GM12875 (cell line): ENCODE results near the gene NIPAL3.

Experiments used
- H3K4me3 ChIP-seq: one replicate; pipeline ENCODE4 v1.5.1; 2011; ENCODE audit warnings: low read depth, low read length, control low read depth
- TF ChIP-seq, protein P1 (sequence below): IDR thresholded peaks from 2 replicates; pipeline ENCODE4 v1.5.1; 2011; ENCODE audit warnings: low read depth, mild to moderate bottlenecking, control low read depth, inconsistent platforms, low read length, moderate library complexity, borderline replicate concordance; ENCODE audit not compliant: insufficient read depth

Gene NIPAL3

DNA sequence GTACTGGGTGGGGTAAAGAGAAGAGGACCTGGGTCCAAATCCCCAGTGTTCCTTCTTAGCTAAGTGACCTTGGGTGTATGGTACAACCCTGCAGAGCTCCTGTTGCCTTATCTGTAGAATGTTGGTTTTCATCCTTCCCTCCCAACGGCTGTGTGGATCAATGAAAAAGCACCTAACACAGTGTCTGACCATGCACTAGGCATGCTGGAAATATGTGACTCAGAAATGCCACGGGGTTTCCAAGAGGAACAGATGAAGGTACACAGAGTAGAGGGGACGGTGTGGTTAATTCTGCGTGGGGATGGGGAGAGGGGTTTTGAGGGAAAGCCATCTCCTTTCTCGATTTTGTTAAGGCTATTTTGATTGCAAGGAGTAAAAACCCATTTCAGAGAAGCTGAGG lies 8.6 kb downstream of the NIPAL3 start:
- TF ChIP-seq, protein P1, sequence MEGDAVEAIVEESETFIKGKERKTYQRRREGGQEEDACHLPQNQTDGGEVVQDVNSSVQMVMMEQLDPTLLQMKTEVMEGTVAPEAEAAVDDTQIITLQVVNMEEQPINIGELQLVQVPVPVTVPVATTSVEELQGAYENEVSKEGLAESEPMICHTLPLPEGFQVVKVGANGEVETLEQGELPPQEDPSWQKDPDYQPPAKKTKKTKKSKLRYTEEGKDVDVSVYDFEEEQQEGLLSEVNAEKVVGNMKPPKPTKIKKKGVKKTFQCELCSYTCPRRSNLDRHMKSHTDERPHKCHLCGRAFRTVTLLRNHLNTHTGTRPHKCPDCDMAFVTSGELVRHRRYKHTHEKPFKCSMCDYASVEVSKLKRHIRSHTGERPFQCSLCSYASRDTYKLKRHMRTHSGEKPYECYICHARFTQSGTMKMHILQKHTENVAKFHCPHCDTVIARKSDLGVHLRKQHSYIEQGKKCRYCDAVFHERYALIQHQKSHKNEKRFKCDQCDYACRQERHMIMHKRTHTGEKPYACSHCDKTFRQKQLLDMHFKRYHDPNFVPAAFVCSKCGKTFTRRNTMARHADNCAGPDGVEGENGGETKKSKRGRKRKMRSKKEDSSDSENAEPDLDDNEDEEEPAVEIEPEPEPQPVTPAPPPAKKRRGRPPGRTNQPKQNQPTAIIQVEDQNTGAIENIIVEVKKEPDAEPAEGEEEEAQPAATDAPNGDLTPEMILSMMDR = no peak

DNA sequence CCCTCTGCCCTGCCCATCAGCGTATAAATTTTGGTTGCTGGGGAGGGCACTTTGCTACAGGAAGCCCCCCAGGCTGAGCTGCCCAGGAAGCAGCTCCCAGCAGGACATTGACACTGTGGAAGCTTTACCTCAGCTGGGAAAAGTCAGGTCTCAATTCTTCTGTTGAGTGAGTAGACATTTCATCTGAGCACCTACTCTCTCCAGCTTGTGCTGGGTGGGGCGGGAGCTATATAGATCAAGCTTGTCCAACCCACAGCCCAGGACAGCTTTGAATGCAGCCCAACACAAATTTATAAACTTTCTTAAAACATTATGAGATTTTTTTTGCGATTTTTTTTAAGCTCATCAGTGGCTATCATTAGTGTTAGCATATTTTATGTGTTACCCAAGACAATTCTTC lies 9.4 kb downstream of the NIPAL3 start:
- TF ChIP-seq, protein P1 = no peak
- no peak overlapping the region for H3K4me3 ChIP-seq

More for the DNA sequence above, 8.6 kb downstream of the NIPAL3 start:
- no peak overlapping the region for H3K4me3 ChIP-seq

DNA sequence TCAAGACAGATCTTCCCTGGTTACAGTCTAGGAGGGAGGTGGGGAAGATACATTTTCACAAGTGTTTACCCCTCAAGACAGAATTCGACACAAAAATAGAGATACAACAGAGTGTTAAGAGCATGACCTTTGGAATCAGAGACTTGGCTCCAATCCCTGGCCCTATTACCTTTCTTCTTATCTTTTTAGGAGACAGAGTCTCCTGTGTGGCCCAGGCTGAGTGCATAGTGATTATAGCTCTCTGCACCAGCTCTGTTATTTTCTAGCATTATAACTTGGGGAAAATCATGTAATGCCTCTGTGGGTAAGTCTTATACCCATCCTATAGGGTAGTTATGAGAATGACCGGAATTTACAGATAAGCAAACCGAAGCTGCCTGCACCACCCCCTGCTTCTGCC lies 9.8 kb downstream of the NIPAL3 start:
- TF ChIP-seq, protein P1 = no peak
- no peak overlapping the region for H3K4me3 ChIP-seq

DNA sequence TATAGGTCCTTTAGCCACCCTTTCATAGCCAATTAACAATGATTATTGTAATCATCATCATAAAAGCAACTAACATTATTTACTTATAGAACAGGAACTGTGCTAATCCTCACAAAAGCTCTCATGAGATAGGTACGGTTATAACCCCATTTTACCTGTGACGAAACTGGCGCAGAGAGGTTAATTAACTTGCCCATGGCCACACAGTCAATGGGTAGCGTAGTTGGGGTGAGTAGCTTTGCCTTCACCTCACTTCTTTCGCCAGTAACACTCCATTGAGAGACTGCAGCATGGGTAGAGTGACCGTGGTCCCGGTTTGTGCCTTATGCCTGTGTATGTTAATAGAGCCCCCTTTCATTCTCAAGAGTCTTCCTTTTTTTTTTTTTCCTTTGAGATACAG lies 10.3 kb downstream of the NIPAL3 start:
- H3K4me3 ChIP-seq = no peak overlapping the region
- TF ChIP-seq, protein P1 = no peak

DNA sequence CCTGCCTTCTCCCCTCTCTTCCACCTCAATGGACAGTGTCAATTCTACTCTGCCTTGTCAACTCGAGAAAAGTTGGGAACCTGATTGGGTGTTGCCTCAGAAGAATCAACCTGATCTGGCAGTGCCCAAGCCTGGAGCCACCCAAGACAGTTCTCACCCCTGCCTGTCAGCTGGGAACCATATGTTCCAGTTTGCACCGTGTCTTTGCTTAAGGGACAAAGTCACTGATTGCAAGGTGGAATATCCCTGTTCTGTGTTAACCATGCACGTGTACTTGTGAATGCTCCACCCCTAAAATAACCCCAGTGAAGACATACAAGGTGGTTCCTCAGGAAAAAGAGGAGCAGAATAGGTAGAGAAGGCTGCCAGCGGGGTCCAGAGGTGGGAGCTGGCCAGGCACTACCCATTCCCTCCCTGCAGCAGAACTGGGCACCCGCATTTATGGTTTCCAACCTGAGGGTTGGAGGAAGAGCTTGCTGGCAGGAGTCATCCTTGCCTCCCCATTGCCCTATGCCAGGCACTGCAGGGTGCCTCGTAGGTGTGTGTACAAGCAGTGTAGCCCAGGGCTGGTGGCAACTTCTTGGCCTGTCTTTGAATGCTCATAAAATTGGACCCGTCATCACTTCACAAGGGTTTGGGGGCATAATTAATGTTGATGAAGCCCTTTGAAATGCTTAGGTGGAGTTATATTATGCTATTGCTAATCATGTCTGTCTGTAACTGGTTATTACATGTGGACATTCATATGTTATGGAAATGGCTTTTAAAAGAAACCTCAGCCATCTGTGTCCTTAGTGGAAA lies 11.3 kb downstream of the NIPAL3 start:
- no peak overlapping the region for H3K4me3 ChIP-seq
- TF ChIP-seq, protein P1 = no peak

DNA sequence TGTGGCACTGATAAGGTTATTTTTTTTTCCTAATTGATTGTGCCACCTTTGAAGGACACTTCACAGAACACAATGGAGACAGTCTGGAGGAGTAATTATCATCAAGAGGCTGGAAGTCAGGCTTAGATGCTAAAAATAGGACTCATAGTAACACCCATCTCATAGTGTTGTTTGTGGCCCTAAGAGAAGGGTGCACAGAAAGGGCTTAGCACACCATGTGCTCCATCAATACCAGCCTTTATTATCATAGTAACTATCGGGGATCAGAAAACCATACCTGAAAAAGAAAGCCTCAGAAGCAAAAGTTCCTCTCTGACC lies 11.9 kb downstream of the NIPAL3 start:
- TF ChIP-seq, protein P1 = no peak
- no peak overlapping the region for H3K4me3 ChIP-seq

DNA sequence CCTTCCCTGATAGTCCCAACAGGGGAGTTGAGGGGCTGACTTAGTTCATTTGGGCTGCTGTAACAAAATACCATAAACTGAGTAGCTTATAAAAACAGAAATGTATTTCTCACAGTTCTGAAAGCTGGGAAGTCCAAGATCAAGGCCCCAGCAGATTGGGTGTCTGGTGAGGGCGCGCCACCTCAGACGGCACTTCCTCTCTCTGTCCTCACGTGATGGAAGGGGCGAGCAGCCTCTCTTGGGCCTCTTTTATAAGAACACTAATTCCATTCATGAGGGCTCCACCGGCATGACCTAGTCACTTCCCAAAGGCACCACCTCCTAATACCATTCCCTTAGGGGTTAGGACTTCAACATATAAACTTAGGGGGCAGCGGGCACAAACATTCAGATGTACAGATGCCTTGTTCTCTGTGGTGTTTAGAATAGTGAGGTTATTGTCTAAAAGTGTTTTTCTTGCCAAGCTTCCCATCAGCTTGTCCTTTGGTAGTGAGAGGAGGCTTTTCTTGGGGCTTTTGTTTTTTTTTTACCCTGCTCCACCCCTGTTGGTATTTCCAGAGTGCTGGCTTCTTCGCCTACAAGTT lies 20.3 kb downstream of the NIPAL3 start:
- TF ChIP-seq, protein P1 = no peak
- H3K4me3 ChIP-seq = no peak overlapping the region
